Tibial nerve (tissue), 4 donors: ENCODE measurements around the gene DEFB129. TPM values are rescaled to one million over a fixed set of nuclear protein-coding genes. Genes with fewer than 3 reads are reported as not detected.
"Not testable (repeated sequence)": the region's sequence is repeated elsewhere in the genome, so short reads cannot be mapped to it uniquely, and the experiment has no call there.

Experiments used
- DNase-seq, 2 donors: peaks; one replicate each; pipeline ENCODE4 v3.0.0-alpha.2; 2019; ENCODE audit warnings: low spot score in 2 of 2
- H3K27ac ChIP-seq, 4 donors: fragments of 200-600 bp; sonication (generic) in 3 of 4; one replicate each; pipeline ENCODE4 v1.5.1; 2017 to 2019; ENCODE audit warnings: mild to moderate bottlenecking in 1 of 4
- H3K27me3 ChIP-seq, 2 donors: fragments of 200-600 bp; sonication (generic) in 1 of 2; one replicate each; pipeline versions ENCODE4 v1.5.1 to v1.6.0; 2017 to 2019
- H3K36me3 ChIP-seq, 3 donors: fragments of 200-600 bp; sonication (generic); one replicate each; pipeline ENCODE4 v1.5.1; 2018 to 2019
- H3K4me1 ChIP-seq, 4 donors: fragments of 200-600 bp; sonication (generic) in 3 of 4; one replicate each; pipeline ENCODE4 v1.5.1; 2017 to 2019
- H3K4me3 ChIP-seq, 4 donors: fragments of 200-600 bp; sonication (generic) in 3 of 4; one replicate each; pipeline ENCODE4 v1.5.1; 2017 to 2019; ENCODE audit warnings: mild to moderate bottlenecking in 1 of 4, moderate library complexity in 1 of 4
- H3K9me3 ChIP-seq, 4 donors: fragments of 200-600 bp; sonication (generic) in 3 of 4; one replicate each; pipeline ENCODE4 v1.5.1; 2017 to 2019
- CTCF ChIP-seq, 5 experiments: fragments of 200-600 bp in 3 of 5; fragments of 450-650 bp in 2 of 5; sonication (generic) in 3 of 5; IDR thresholded peaks; one replicate each; pipeline ENCODE4 v1.5.1; 2016 to 2019; ENCODE audit warnings: antibody characterized with exemption in 5 of 5, mild to moderate bottlenecking in 3 of 5, moderate library complexity in 2 of 5
- EP300 ChIP-seq, 2 donors: sonication (generic); formaldehyde crosslinking; IDR thresholded peaks; one replicate each; pipeline ENCODE4 v1.6.1; 2017; ENCODE audit warnings: antibody characterized with exemption in 2 of 2, mild to moderate bottlenecking in 1 of 2
- POLR2A ChIP-seq, 2 donors: fragments of 450-650 bp; IDR thresholded peaks; one replicate each; pipeline ENCODE4 v1.6.1; 2017; ENCODE audit warnings: antibody characterized with exemption in 2 of 2, mild to moderate bottlenecking in 2 of 2, moderate library complexity in 2 of 2
- WGBS, 2 donors: methylation state at CpG; one replicate each; pipeline ENCODE4 v1.1.5; 2018; 5-methylcytosine and 5-hydroxymethylcytosine counted together
- total RNA-seq, 4 donors: library from RNA; depleted of rRNA; stranded (reverse); fragments of >200 nt; gene quantifications; one replicate each; pipeline ENCODE4 v1.1.0, GENCODE V29; 2016

DEFB129 gene
- total RNA-seq, 4 donors from 2014 or later = not detected

- DNase-seq = no peak
- WGBS, 2 donors = 37 to 38% methylated on average over 2 of the region's 2 CpGs
- H3K4me3 ChIP-seq = no peak overlapping the region
- H3K27me3 ChIP-seq = no peaks in the 10 kb centered on the region
- TF ChIP-seq EP300 (IDR thresholded peaks at IDR 0.05) (no peak), POLR2A (IDR thresholded peaks at IDR 0.05) (no peak), CTCF (IDR thresholded peaks at IDR 0.05) (no peak)
- H3K36me3 ChIP-seq = no peaks in the 10 kb centered on the region
- H3K9me3 ChIP-seq = peaks cover 0 to 7% (median 0%) of the 10 kb centered on the region in 4 donors
- H3K4me1 ChIP-seq = no peaks in the 10 kb centered on the region
- no peak overlapping the region for H3K27ac ChIP-seq
Observed at GRCh38 chr20:251354-251753, 24.3 kb downstream of the DEFB129 start.

- H3K4me1 ChIP-seq = no peaks in the 10 kb centered on the region
- TF ChIP-seq CTCF (IDR thresholded peaks at IDR 0.05) (no peak), POLR2A (IDR thresholded peaks at IDR 0.05) (no peak), EP300 (IDR thresholded peaks at IDR 0.05) (no peak)
- DNase-seq = no peak
- no peaks in the 10 kb centered on the region for H3K9me3 ChIP-seq
- H3K27ac ChIP-seq = no peak overlapping the region
- no peaks in the 10 kb centered on the region for H3K27me3 ChIP-seq
- no peak overlapping the region for H3K4me3 ChIP-seq
- 68 to 83% methylated on average over 2 of the region's 2 CpGs for WGBS, 2 donors
- no peaks in the 10 kb centered on the region for H3K36me3 ChIP-seq
Observed at GRCh38 chr20:252801-253200, 25.7 kb downstream of the DEFB129 start.

- not testable (repeated sequence) for H3K9me3 ChIP-seq, H3K27ac ChIP-seq, DNase-seq, H3K4me1 ChIP-seq, H3K4me3 ChIP-seq, H3K27me3 ChIP-seq, H3K36me3 ChIP-seq
- 46 to 47% methylated on average over 6 of the region's 6 CpGs for WGBS, 2 donors
Observed at GRCh38 chr20:253447-253846, 26.4 kb downstream of the DEFB129 start.

GRCh38 chr20:257419-257818 lies 30.4 kb downstream of the DEFB129 start, which contains the start of gene DEFB132:
TSS of gene DEFB132 (plus strand) at chr20:257724. CDS start at chr20:257779, 55 bp downstream.
- H3K36me3 ChIP-seq = no peaks in the 10 kb centered on the region
- H3K27me3 ChIP-seq = peaks cover 0 to 3% of the 10 kb centered on the region in 2 donors
- WGBS, 2 donors = 84 to 88% methylated on average over 7 of the region's 7 CpGs
- H3K9me3 ChIP-seq = no peaks in the 10 kb centered on the region
- no peak within 1 kb of the TSS for H3K27ac ChIP-seq
- no peak for DNase-seq
- no peaks in the 10 kb centered on the region for H3K4me1 ChIP-seq
- TF ChIP-seq POLR2A (IDR thresholded peaks at IDR 0.05) (no peak), EP300 (IDR thresholded peaks at IDR 0.05) (no peak), CTCF (IDR thresholded peaks at IDR 0.05) (no peak)
- no peak within 1 kb of the TSS for H3K4me3 ChIP-seq

GRCh38 chr20:258269-258858 lies 31.3 kb downstream of the DEFB129 start:
- H3K4me1 ChIP-seq = no peaks in the 10 kb centered on the region
- no peak overlapping the region for H3K27ac ChIP-seq
- no peak for TF ChIP-seq CTCF (IDR thresholded peaks at IDR 0.05)
- TF ChIP-seq EP300 (IDR thresholded peaks at IDR 0.05) = no peak
- no peak for TF ChIP-seq POLR2A (IDR thresholded peaks at IDR 0.05)
- DNase-seq = no peak
- no peaks in the 10 kb centered on the region for H3K36me3 ChIP-seq
- H3K27me3 ChIP-seq = peaks cover 0 to 3% of the 10 kb centered on the region in 2 donors
- H3K9me3 ChIP-seq = no peaks in the 10 kb centered on the region
- WGBS, 2 donors = 56 to 64% methylated on average over 4 of the region's 4 CpGs
- no peak overlapping the region for H3K4me3 ChIP-seq

- H3K9me3 ChIP-seq = no peaks in the 10 kb centered on the region
- peaks cover 0 to 3% of the 10 kb centered on the region in 2 donors for H3K27me3 ChIP-seq
- WGBS, 2 donors = 44 to 45% methylated on average over 8 of the region's 8 CpGs
- TF ChIP-seq CTCF (IDR thresholded peaks at IDR 0.05) = peak in 1 of 5 experiments; percentile 5
- no peak for TF ChIP-seq POLR2A (IDR thresholded peaks at IDR 0.05)
- TF ChIP-seq EP300 (IDR thresholded peaks at IDR 0.05) = no peak
- no peak for DNase-seq
- no peak overlapping the region for H3K4me3 ChIP-seq
- no peak overlapping the region for H3K27ac ChIP-seq
- no peaks in the 10 kb centered on the region for H3K36me3 ChIP-seq
- no peaks in the 10 kb centered on the region for H3K4me1 ChIP-seq
Observed at GRCh38 chr20:258963-259362, 31.9 kb downstream of the DEFB129 start.
